PFSK-1 (cell line): ENCODE measurements around the gene NOL6. TPM values are rescaled to one million over a fixed set of nuclear protein-coding genes. Genes with fewer than 3 reads are reported as not detected.

Experiments used
- FOXP2 ChIP-seq: optimal IDR thresholded peaks from 2 replicates; pipeline ENCODE3; 2011; ENCODE audit warnings: borderline replicate concordance, control low read depth, inconsistent platforms; ENCODE audit not compliant: insufficient read depth; ENCODE audit errors: extremely low read length, extremely low read depth
- POLR2AphosphoS5 ChIP-seq: IDR thresholded peaks from 2 replicates; pipeline ENCODE4 v1.6.1; 2012; ENCODE audit warnings: low read depth, mild to moderate bottlenecking, control low read depth, low read length, moderate library complexity
- REST ChIP-seq, 2 experiments: IDR thresholded peaks; 2 replicates each; pipeline versions ENCODE4 v1.6.1 to v1.8.0; 2011 to 2012; ENCODE audit warnings: low read depth in 2 of 2, low read length in 2 of 2, control low read depth in 1 of 2, inconsistent platforms in 1 of 2, mild to moderate bottlenecking in 1 of 2, moderate library complexity in 1 of 2; ENCODE audit not compliant: insufficient read depth in 1 of 2
- SIN3A ChIP-seq: IDR thresholded peaks from 2 replicates; pipeline ENCODE4 v1.6.1; 2012; ENCODE audit warnings: mild to moderate bottlenecking, low read length, moderate library complexity, borderline replicate concordance; ENCODE audit not compliant: insufficient read depth
- TAF1 ChIP-seq: IDR thresholded peaks from 2 replicates; pipeline ENCODE4 v1.6.1; 2012; ENCODE audit warnings: low read length, control low read depth, borderline replicate concordance; ENCODE audit not compliant: insufficient read depth
- polyA plus RNA-seq: library from polyadenylated mRNA; unstranded; fragments of >200 nt; gene quantifications from one replicate; pipeline ENCODE4 v1.2.1, GENCODE V29; 2012; ENCODE audit warnings: low read depth, missing spikeins; ENCODE audit not compliant: insufficient read length

The NOL6 gene
- polyA plus RNA-seq, result 44.6 TPM

GRCh38 chr9:33473643-33474352 is at the start of gene NOL6:
Gene NOL6, minus strand, starts transcription at chr9:33473924. Its CDS starts 82 bp downstream, at chr9:33473842.
- peak; percentile 18; the same call in 1 of the 2 replicates for TF ChIP-seq TAF1
- peak; percentile 77 for TF ChIP-seq POLR2AphosphoS5
- peak; percentile 97; the same call in 1 of the 2 replicates for TF ChIP-seq SIN3A
- no peak for TF ChIP-seq REST (IDR thresholded peaks at IDR 0.05; ENCODE audit: insufficient read depth in 1 of 2, low read depth in 2 of 2, low read length in 2 of 2)
- TF ChIP-seq FOXP2, result no peak

GRCh38 chr9:33517373-33517772 is 43.6 kb upstream of the NOL6 start:
- no peak for TF ChIP-seq FOXP2
- TF ChIP-seq REST (IDR thresholded peaks at IDR 0.05; ENCODE audit: insufficient read depth in 1 of 2, low read depth in 2 of 2, low read length in 2 of 2), result no peak
- TF ChIP-seq TAF1, result no peak
- no peak for TF ChIP-seq POLR2AphosphoS5
- no peak for TF ChIP-seq SIN3A

- TF ChIP-seq SIN3A (no peak), FOXP2 (no peak), REST (IDR thresholded peaks at IDR 0.05; ENCODE audit: insufficient read depth in 1 of 2, low read depth in 2 of 2, low read length in 2 of 2) (no peak), POLR2AphosphoS5 (0 out of 2 replicates have a peak, but pooled peaks have one; percentile 22), TAF1 (no peak)
Measured at GRCh38 chr9:33510262-33511183, 36.8 kb upstream of the NOL6 start.

GRCh38 chr9:33506626-33507370 is 33.1 kb upstream of the NOL6 start:
- no peak for TF ChIP-seq FOXP2
- TF ChIP-seq SIN3A, result no peak
- no peak for TF ChIP-seq REST (IDR thresholded peaks at IDR 0.05; ENCODE audit: insufficient read depth in 1 of 2, low read depth in 2 of 2, low read length in 2 of 2)
- TF ChIP-seq POLR2AphosphoS5, result no peak
- no peak for TF ChIP-seq TAF1
